ENCODE results near the gene HIP1R.

The HIP1R gene

GRCh38 chr12:122830517-122831214 lies 4.6 kb upstream of the HIP1R start:
- DNase-seq: no peak

GRCh38 chr12:122834104-122834920 lies 945 bp upstream of the HIP1R start:
- peak in 1 of 2 experiments; percentile 10 for DNase-seq

- peak; percentile 18 to 25 for DNase-seq
Observed at GRCh38 chr12:122835750-122836026, 431 bp downstream of the HIP1R start.

GRCh38 chr12:122836027-122836921 lies 1.0 kb downstream of the HIP1R start:
- peak; percentile 29 to 48 for DNase-seq

- no peak for DNase-seq
Observed at GRCh38 chr12:122837306-122838265, 2.3 kb downstream of the HIP1R start.

- no peak for DNase-seq
Observed at GRCh38 chr12:122838841-122839240, 3.6 kb downstream of the HIP1R start.

- no peak for DNase-seq
Observed at GRCh38 chr12:122839907-122840554, 4.8 kb downstream of the HIP1R start.

- no peak for DNase-seq
Observed at GRCh38 chr12:122840580-122841513, 5.6 kb downstream of the HIP1R start.

- DNase-seq: no peak
Observed at GRCh38 chr12:122841544-122842321, 6.5 kb downstream of the HIP1R start.

GRCh38 chr12:122842505-122843405 lies 7.5 kb downstream of the HIP1R start:
- no peak for DNase-seq

GRCh38 chr12:122843455-122843854 lies 8.2 kb downstream of the HIP1R start:
- no peak for DNase-seq

GRCh38 chr12:122844366-122844971 lies 9.2 kb downstream of the HIP1R start:
- no peak for DNase-seq

- DNase-seq: no peak
Observed at GRCh38 chr12:122845041-122845864, 10.0 kb downstream of the HIP1R start.

- DNase-seq: no peak
Observed at GRCh38 chr12:122845865-122846621, 10.8 kb downstream of the HIP1R start.

- DNase-seq: no peak
Observed at GRCh38 chr12:122846622-122847515, 11.6 kb downstream of the HIP1R start.

- no peak for DNase-seq
Observed at GRCh38 chr12:122847516-122847836, 12.2 kb downstream of the HIP1R start.
